Right ventricle myocardium inferior (tissue), 1 donor: ENCODE results near the gene LACTBL1. TPM values are rescaled to one million over a fixed set of nuclear protein-coding genes. Genes with fewer than 3 reads are reported as not detected.

ENCODE experiments used
- ATAC-seq: fragments of 200-7000 bp; cut with Tn5 transposase; one replicate; pipeline ENCODE4 v1.9.1; 2020; ENCODE audit warnings: mild to moderate bottlenecking, moderate library complexity
- DNase-seq: peaks from one replicate; pipeline ENCODE4 v3.0.0; 2021; ENCODE audit errors: missing footprints
- intact Hi-C: fragments of 100-400 bp; cut with DNase I; formaldehyde crosslinking; loops from one replicate; pipeline ENCODE4 v1.11.0; 2022
- total RNA-seq: library from RNA; stranded (reverse); fragmentation: NEBNext Ultra II Directional; extraction: Animal tissue kit (Norgen Biotek cat#: 25700); gene quantifications from one replicate; pipeline ENCODE4 v1.2.1, GENCODE V29; 2021
- donor health status: DM: no; HTN: yes; CAD: no; lungs with severe emphysema.

The LACTBL1 gene
- total RNA-seq, 1 donor from 2014 or later: not detected

DNA sequence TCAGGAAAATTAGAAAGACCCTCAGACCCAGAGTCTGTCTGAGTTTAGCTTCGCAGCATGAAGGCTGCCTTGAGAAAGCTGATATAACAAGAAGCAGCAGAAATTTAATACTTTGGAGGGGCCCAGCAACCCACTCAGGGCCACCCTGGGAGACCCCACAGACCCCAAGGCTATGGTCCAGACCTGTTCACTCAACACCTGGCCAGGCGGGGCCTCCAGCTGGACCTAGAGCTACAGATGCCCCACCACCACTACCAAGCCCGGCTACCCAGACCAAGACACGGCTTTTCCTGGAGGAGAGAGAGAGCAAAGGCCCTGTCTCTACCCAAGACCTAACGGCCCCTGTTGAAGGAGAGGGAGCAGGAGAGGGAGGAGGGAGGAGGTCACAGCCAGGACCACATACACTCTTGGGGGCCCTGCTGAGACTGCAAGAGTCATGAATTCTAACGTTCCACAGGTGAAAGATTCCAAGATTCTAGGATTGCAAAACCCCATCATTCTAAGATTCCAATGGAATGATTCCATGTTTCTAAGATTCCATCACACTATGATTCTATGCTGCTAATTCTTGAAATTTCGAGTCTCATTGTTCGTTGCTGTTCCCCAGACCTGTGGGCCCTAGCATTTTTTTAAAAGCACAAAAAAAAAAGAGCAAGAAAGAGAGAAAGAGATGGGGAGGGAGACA is 53.2 kb downstream of the LACTBL1 start:
- DNase-seq (no peak), ATAC-seq (no peak)
- intact Hi-C loops: loop anchor here (5.0 to 10.0 kb wide), 2 partner anchors 92 to 495 kb away; no protein-coding TSS in a partner anchor

DNA sequence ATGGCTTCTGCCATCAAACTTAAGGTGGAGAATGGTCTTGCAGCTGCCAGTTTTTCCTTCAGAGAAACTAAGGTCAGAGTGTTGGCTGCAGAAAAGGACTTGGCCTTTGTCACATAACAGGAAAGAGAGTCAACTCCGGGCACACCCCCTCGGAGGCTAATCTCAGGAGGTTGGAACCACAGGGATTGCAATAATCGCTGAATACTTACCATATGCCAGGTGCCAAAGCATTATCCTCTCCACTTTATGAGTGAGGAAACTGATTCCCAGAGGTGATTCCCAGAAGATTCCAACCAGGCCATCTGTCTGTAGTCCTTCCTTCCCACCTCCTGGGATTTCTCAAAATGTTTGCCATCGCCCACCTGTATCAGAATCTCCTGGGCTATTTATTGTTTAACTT is 54.0 kb downstream of the LACTBL1 start:
- no peak for ATAC-seq
- DNase-seq: no peak
- intact Hi-C loops: no loop called here

DNA sequence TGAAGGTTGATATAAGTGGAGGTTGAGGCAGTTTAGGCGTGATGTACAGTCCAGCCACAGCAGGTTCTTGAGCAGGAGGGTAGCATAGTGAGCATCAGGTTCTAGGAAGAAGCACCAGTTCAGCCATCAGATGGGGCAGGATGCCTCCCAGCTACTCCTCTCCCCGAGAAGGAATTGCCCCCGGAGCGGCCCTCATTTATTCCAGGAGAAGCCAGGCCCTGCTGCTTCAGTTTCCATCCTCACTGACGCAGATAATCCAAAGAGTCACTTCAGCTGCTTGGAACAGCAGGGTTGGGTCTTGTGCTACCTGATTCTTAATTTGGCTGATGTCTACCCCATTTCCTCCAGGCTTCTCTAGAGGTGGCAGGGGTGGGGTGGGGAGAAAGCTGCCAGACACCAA is 54.7 kb downstream of the LACTBL1 start:
- no peak for ATAC-seq
- intact Hi-C loops: no loop called here
- DNase-seq: no peak

DNA sequence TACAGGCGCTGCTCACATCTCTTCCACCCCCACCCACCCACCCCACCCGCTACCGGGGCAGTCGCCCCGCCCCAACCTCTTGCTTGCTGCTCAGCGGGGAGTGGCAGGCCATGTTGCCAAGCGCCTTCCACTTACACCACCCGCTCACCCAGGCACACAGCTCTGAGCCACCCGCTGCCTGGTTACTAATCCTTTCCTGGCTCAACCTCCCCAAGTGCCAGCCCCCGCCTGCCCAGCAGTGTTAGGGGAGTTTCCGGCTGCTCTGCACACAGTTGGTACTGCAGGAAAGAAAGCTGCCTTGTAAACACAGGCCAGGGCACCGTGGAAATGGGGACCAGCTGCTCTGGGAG is 56.2 kb downstream of the LACTBL1 start:
- intact Hi-C loops: no loop called here
- no peak for ATAC-seq
- DNase-seq: no peak

DNA sequence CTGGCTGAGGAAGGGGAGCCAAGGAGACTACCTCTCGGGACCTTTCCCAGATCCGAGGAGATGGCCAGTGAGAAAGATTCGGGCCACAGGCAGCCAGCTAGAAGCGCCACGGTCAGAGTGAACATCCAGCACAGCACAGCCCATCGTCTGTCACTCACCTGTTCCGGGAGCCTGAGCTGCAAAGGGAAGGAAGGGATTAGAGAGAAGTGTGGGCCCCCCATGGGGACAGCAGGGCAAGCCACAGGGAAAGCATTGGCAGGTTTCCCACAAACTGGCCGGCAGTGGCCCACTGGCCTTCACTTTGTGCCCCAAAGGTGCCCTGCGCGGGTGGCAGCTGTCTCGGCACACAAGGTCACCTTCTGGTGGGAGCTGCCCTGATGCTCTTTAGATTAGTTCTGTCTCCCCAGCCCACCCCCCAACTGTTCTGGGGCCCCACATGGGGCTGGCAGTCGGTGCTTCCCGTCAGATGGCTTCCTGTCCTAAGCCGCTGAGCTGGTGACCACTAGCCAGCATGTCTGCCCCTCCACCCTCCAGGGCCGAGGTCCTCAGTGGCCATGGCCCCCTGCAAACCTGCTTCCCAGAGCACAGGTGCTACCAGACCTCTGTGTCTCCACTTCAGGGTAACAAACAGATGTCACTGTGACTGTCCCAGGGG is 56.7 kb downstream of the LACTBL1 start:
- intact Hi-C loops: no loop called here
- DNase-seq (no peak), ATAC-seq (no peak)

DNA sequence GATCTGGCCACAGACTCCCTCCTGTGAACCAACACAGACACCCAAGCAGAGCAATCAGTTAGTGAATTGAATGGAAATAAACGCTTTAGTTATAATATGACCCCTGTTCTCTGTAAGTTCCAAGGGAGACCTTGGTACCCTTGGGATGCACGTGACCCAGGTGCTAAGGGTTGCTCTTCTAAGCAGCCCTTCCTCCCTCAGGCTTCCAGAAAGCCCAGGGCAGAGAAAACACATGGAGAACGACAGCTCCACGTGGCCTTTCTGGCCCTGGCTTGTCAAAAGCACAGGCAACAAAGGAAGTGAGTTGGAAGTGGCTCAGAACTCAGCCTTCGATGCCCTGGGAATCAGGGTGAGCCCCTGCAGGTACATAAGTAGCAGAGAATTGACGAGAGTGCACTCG is 57.4 kb downstream of the LACTBL1 start:
- intact Hi-C loops: no loop called here
- no peak for DNase-seq
- ATAC-seq: no peak

DNA sequence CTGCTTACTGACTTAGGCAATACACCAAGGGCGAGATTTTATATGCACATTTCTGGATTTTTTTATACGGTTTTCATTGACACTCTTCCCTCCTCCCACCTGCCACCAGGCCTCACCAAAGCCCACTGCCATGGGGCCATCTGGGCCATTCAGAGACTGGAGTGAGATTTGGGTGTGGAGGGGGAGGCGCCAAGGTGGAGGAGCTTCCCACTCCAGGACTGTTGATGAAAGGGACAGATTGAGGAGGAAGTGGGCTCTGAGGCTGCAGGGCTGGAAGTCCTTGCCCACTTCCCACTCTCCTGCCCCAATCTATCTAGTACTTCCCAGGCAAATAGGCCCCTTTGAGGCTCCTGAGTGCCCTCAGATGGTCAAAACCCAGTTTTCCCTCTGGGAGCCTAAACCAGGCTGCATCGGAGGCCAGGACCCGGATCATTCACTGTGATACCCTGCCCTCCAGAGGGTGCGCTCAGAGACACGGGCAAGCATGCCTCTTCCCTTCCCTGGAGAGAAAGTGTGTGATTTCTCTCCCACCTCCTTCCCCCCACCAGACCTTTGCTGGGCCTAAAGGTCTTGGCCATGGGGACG is 57.9 kb downstream of the LACTBL1 start:
- no peak for DNase-seq
- ATAC-seq: no peak
- intact Hi-C loops: no loop called here

DNA sequence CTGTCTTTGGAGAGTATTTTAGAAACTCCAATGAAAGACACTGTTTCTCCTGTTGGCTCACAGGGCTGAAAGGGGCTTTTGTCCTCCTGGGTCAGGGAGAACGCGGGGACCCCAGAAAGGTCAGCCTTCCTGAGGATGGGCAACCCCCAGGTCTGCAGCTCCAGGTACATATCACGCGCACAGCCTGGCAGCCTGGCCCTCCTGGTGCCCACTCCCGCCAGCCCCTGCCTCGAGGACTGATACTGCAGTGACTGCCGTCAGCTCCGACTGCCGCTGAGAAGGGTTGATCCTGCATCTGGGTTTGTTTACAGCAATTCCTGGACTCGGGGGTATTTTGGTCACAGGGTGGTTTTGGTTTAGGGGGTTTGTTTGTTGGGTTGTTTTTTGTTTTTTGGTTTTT is 58.5 kb downstream of the LACTBL1 start:
- intact Hi-C loops: no loop called here
- DNase-seq: no peak
- ATAC-seq: no peak

DNA sequence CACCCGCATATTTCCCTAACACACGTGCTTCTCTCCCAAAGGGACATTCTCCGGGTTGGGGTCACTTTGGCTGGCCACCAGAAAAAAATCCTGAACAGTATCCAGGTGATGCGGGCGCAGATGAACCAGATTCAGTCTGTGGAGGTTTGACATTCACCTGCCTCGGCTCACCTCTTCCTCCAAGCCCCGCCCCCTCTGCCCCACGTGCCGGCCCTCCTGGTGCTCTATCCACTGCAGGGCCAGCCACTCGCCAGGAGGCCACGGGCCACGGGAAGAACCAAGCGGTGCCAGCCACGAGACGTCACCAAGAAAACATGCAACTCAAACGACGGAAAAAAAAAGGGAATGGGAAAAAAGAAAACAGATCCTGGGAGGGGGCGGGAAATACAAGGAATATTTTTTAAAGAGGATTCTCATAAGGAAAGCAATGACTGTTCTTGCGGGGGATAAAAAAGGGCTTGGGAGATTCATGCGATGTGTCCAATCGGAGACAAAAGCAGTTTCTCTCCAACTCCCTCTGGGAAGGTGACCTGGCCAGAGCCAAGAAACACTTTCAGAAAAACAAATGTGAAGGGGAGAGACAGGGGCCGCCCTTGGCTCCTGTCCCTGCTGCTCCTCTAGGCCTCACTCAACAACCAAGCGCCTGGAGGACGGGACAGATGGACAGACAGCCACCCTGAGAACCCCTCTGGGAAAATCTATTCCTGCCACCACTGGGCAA is 59.1 kb downstream of the LACTBL1 start:
- no peak for DNase-seq
- intact Hi-C loops: no loop called here
- ATAC-seq: no peak

DNA sequence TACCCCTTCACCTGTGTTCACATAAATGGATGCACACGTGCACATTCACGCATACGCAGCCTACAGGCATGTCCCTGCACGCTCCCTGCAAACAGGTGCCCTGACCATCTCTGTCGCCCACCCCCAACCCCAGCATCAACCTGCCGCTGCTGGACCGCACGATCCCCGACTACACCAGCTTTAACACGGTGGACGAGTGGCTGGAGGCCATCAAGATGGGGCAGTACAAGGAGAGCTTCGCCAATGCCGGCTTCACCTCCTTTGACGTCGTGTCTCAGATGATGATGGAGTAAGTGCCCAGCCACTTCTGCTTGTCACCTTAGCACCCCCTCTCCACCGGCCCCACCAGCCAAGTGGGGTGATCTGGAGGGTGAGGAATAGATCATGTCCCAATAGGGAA is 60.4 kb downstream of the LACTBL1 start:
- no peak for ATAC-seq
- DNase-seq: no peak
- intact Hi-C loops: no loop called here

DNA sequence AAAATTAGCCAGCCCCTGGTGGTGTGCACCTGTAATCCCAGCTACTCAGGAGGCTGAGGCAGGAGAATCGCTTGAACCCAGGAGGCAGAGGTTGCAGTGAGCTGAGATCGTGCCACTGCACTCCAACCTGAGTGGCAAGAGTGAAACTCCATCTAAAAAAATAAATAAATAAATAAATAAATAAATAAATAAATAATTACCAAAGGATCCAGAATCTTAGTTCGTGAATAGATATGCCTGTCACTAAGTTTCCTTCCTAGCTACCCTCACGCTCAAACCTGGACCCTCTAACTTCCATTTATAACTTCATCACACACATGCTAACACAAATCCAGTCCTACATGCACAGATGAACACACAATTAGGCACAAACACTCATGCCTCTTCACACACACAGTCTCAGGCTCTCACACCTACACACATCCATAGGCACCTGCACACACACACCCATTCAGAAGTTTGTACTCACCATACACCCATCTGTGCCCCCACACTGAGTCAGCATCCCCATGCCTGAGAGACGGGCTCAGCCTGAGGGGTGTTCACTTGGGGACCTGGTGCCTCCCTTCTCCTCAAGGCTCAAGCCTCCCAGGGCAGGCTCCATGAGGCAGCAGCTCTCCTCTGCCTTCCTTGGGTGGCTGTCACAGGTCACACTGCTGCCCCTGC is 61.5 kb downstream of the LACTBL1 start:
- intact Hi-C loops: no loop called here
- no peak for DNase-seq
- no peak for ATAC-seq

DNA sequence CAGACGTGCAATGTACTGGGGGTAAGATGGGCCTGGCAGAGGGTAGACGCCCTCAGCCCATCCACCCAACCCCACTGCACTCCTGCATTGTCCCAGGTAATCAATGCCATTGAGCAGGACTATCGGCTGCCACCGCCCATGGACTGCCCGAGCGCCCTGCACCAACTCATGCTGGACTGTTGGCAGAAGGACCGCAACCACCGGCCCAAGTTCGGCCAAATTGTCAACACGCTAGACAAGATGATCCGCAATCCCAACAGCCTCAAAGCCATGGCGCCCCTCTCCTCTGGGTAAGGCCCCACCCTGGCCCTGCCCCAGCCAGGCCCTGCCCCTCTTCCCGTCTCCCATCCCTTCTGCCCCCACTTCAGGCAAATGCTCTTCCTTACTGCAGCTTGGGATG is 62.4 kb downstream of the LACTBL1 start:
- no peak for DNase-seq
- no peak for ATAC-seq
- intact Hi-C loops: no loop called here

DNA sequence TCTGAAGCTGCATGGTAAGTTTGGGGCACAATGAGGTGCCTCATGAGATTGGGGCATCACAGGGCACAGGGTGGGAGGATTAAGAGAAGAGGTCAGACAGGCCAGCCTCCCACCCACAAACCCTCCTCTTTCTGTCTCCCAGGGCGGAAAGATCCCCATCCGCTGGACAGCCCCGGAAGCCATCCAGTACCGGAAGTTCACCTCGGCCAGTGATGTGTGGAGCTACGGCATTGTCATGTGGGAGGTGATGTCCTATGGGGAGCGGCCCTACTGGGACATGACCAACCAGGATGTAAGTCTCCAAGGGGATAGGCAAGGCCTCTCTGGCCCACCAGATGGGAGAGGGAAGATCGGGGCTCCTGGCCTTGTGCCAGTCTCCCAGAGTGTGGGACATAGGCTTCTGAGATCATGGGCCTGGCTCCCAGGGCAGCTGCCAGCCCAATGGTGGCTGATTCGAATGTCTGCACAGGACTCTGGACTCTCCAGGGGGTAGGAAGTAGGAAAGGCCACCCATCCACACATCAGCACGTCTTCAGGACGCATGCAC is 63.7 kb downstream of the LACTBL1 start:
- intact Hi-C loops: no loop called here
- ATAC-seq (no peak), DNase-seq (no peak)

DNA sequence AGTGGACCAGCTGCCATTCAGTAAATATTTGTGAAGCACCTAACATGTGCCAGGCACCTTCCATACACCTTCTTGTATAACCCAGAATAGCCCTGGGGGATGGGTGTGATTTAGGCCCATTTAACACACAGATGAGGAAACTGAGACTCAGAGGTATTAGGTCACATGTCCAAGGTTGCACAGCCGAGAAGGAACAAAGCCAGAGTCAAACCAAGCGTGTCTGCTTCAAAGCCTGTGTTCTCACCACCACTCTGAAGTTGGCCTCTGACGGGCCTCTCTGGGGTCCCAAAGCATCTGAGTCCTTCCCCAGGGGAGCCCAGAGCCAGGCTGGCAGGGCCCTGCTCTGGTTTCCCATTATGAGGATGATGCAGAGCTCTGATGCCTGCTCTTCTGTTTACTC is 65.1 kb downstream of the LACTBL1 start:
- intact Hi-C loops: no loop called here
- DNase-seq: no peak
- no peak for ATAC-seq

DNA sequence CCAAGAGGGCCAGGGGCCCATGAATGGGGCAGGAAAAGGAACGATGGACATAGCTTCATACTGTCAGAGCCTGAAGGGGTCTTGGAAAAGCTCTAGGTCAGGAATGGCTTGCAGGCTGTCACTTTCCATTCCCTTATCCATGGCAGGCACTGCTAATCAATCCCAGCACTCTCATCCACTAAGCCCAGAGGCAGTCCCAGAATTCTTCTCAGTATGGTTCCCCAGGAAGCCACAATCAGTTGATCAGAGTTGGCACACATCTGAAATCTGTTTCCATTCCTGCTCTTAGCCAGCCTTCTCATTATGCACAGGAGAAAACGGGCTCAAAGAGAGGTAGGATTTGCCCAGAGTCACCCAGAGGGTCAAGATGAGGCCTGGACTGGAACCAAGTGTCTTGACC is 65.7 kb downstream of the LACTBL1 start:
- intact Hi-C loops: no loop called here
- DNase-seq (no peak), ATAC-seq (no peak)

DNA sequence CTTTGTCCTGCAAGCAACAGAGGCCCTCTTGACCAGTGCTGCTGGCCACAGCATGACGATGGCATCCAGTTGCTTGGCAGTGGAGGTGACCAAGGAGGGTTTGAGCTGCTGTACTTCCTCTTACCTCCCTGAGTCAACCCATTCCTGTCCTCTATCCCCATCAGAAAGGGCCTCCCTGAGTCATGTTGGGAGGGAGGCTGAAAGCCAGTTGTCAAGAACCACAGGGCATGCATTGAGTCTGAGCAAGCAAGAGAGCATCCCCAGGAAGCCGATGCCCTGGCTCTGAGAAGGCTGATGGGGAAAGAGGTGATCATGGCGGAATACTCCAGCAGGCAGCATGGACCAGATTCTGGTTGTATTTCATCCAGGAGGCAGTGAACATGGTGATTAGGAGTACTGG is 69.6 kb downstream of the LACTBL1 start:
- intact Hi-C loops: loop anchor here (2.0 kb wide), 1 partner anchor 36 kb away; no protein-coding TSS in a partner anchor
- DNase-seq (no peak), ATAC-seq (no peak)
